Mammary epithelial cell (primary cell): ENCODE measurements around the gene SRP14.

ENCODE experiments used
- CTCF ChIP-seq, 2 donors: IDR thresholded peaks in 1 of 2; conservative IDR thresholded peaks in 1 of 2; 2 replicates each; pipeline ENCODE4 v1.5.1; 2011 to 2012; ENCODE audit warnings: inconsistent platforms in 2 of 2, low read length in 2 of 2, mild to moderate bottlenecking in 2 of 2, control low read depth in 1 of 2, low read depth in 1 of 2; ENCODE audit not compliant: insufficient read depth in 1 of 2; ENCODE audit errors: extremely low read depth in 1 of 2
- EZH2 ChIP-seq: IDR thresholded peaks from 2 replicates; pipeline ENCODE4 v1.6.1; 2012; ENCODE audit warnings: low read length, inconsistent platforms, borderline replicate concordance

- no peak for TF ChIP-seq CTCF (conservative IDR thresholded peaks at IDR 0.05 in 1 of 2, IDR thresholded peaks at IDR 0.05 in 1 of 2; ENCODE audit: extremely low read depth in 1 of 2, insufficient read depth in 1 of 2, low read depth in 1 of 2, low read length in 2 of 2)
- TF ChIP-seq EZH2: no peak
These were observed 9.3 kb upstream of the SRP14 start for GRCh38 chr15:40048211-40048792.
